Right renal cortex interstitium (tissue), 3 donors: ENCODE measurements around the gene DARS1. TPM values are rescaled to one million over a fixed set of nuclear protein-coding genes. Genes with fewer than 3 reads are reported as not detected.
"Not testable (repeated sequence)": the region's sequence is repeated elsewhere in the genome, so short reads cannot be mapped to it uniquely, and the experiment has no call there.

ENCODE experiments used
- DNase-seq, 3 donors: peaks; one replicate each; pipeline ENCODE4 v3.0.0-alpha.2; 2013; ENCODE audit warnings: low read depth in 3 of 3, low spot score in 2 of 3
- polyA plus RNA-seq, 3 donors: library from polyadenylated mRNA; unstranded; fragments of 120-200 nt; gene quantifications; one replicate each; pipeline ENCODE4 v1.2.1, GENCODE V29; 2013; ENCODE audit not compliant: insufficient read length in 3 of 3

DARS1 gene
- polyA plus RNA-seq, 3 donors = 152 to 170 (median 156) TPM

GRCh38 chr2:135985826-135986393 is 484 bp upstream of the DARS1 start:
- DNase-seq = no peak

DNA sequence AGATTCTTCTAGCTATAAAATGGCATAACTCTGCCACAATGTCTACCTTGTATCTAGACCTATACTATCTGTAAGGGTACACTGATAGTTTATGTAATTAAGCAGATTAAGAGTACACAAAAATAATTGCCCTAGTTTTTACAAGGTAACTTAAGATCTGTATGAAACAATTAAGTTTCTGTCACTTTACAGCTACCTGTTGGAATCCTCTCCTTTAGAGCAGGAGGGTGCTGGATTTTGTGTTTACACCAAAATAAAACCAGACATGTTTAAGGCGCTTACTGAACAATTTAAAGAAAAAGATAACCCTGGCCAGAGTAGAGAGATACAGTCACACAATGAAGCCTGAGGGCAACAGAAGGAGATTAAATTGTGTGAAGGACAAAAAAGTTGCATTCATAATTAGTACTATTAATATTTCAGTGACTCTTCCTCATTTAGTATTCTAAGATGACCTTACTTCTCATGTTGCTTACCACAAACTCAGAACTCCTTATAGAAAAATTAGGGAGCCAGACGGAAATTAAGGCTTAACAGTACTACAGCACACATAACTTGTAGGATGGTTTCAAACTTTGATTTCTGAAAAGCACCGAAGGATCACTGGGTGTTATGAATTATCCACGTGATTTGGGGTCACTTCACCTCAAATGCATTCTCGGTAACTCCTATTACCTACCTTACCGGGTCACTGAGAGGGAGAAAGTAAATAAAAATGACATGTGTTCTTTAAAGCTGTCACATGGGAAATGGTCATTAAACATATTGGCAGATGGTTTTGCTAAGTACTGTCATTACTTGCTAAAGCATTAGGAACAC is 1.0 kb downstream of the DARS1 start:
- no peak for DNase-seq

GRCh38 chr2:135980434-135981079 is 4.9 kb downstream of the DARS1 start:
- DNase-seq = no peak

DNA sequence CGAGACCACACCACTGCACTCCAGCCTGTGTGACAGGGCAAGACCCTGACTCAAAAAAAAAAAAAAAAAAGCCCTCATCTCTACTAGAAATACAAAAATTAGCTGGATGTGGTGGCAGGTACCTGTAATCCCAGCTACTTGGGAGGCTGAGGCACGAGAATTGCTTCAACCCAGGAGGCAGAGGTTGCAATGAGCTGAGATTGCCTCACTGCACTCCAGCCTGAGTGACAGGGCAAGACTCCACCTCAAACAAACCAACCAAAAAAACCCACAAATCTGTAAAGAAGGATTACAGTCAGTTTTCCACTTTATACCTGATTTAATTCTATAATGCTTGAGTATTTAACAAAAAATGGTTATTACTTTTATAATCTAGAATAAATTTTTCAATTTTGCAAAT is 9.7 kb downstream of the DARS1 start:
- no peak for DNase-seq

GRCh38 chr2:135974036-135974435 is 11.4 kb downstream of the DARS1 start:
- DNase-seq = no peak

DNA sequence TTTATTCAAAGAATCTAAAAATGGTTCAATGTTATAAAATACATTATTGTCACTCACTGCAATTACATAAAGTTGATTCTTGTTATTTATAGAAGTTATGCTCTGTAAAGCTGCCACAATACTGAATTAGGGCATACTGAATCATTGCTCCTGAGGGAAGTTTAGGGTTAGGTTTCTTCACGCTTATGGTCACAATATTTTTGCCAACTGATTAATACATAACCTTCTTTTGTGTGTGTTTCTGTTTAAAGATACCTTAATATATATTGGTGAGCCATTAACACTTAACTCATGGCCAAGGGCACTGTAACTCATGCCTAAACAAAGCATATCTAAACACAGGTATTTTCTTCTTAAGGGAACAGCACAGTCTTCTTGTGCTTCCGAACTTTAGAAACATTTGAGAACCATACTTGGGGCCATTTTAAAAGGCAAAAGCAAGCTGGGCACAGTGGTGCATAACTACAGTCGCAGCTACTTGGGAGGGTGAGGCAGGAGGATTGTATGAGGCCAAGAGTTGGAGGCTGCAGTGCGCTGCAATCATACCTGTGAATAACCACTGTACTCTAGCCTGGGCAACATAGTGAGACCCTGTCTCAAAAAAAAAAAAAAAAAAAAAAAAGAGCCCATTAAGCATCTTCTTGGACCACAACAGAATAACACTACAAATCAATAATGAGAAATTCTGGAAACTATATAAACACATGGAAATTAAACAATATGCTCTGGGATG is 15.6 kb downstream of the DARS1 start:
- DNase-seq = no peak

DNA sequence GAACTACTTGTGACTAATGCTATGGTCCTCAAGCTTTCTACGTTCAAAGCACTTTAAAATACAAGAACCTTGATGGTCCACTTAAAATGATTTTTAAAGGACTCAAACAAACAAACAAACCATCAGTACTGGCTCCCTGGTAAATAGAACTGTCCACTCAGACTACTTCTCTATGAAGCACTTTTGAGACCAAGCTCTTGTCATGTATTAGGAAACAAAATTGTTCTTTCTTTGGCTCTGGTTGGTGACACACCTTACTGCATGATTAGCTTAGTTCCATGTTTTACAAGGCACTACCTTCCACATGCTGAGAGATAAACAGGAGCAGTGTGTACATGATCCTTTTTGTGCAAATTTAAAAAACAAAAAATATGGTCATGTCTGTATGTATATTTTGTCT is 19.7 kb downstream of the DARS1 start:
- no peak for DNase-seq

DNA sequence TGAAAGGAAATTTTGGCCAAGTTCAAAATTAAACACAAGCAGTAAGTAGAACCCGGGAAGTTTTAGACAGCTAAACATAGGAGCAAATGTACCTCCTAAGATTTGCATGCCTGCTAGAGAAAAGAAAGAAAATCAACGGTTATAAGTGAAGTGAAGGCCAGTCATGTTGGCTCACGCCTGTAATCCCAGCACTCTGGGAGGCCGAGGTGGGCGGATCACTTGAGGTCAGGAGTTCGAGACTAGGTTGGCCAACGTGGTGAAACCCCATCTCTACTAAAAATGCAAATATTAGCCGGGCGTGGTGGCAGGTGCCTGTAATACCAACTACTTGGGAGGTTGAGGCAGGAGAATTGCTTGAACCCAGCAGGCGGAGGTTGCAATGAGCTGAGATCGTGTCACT is 21.0 kb downstream of the DARS1 start:
- DNase-seq = not testable (repeated sequence)

DNA sequence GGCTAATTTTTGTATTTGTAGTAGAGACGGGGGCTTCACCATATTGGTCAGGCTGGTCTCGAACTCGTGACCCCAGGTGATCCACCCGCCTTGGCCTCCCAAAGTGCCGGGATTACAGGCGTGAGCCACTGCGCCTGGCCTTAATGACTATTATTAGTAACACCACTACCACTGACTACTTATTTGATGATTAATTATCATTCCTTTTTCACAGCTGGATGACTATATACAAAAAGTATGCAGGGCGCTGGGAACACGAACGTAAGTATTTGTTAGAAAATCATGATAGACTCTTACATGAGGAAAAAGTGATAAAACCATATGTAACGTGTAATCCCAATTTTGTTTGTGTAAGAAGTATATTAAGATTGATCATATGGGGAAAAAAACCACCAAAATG is 21.6 kb downstream of the DARS1 start:
- no peak for DNase-seq

- DNase-seq = no peak
Observed at GRCh38 chr2:135962366-135963123, 22.9 kb downstream of the DARS1 start.

- DNase-seq = peak; percentile 15 to 29 (median 25)
Observed at GRCh38 chr2:135960656-135961551, 24.5 kb downstream of the DARS1 start.

- no peak for DNase-seq
Observed at GRCh38 chr2:135960150-135960549, 25.3 kb downstream of the DARS1 start.

- DNase-seq = not testable (repeated sequence)
Observed at GRCh38 chr2:135958927-135959326, 26.5 kb downstream of the DARS1 start.

DNA sequence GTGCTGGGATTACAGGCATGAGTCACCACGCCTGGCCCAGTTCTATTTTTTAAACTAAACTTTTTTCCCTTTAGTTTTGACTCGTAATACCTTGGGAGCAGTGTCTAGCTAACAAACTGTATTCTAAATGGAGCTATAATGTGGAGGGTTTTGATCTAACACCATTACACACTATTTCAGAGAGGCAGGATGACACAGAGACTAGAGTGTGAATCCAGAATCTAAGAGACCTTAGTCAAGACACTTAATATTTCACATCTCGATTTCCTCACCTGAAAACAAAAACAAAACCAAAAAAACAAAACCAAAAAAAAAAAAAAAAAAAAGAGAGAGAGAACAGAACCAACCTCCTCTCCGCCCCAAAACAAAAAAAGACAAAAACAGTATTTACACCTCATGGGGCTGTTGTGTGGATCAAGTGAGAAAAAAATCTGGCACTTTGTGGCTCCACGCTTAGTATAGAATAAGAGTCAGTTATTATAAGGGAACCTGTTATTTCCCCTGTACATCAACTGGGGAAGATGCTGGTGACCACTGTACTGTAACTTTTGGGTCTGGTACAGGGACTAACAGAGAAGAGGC is 31.3 kb downstream of the DARS1 start:
- DNase-seq = no peak

DNA sequence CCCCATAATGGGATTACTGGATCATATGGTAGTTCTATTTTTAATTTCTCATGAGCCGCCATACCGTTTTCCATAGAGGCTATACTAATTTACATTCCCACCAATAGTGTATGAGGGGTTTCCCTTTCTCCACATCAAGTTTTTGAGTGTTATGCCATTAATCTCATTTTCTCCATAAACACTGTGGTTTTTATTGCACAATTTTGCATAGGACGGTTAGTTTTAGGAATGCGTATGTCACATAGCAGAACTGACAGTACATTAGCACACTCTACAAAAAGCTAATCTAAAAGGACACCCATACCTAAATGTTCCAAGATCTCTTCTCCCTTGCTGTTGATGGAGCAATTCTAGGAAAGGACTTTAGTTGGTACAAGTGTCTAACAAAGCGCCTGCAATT is 32.5 kb downstream of the DARS1 start:
- no peak for DNase-seq

- no peak for DNase-seq
Observed at GRCh38 chr2:135951041-135951583, 34.3 kb downstream of the DARS1 start.

- DNase-seq = no peak
Observed at GRCh38 chr2:135949451-135950234, 35.8 kb downstream of the DARS1 start.
